ENCODE measurements around the gene CRTC3. TPM values are rescaled to one million over a fixed set of nuclear protein-coding genes. Genes with fewer than 3 reads are reported as not detected.
"Not testable (repeated sequence)": the region's sequence is repeated elsewhere in the genome, so short reads cannot be mapped to it uniquely, and the experiment has no call there.

The CRTC3 gene
- total RNA-seq, 8 experiments from 2014 or later, result 8.1 to 33.1 (median 11.8) TPM

- H3K4me3 ChIP-seq, result no peak overlapping the region
- WGBS, 10 experiments, result 67 to 100% (median 86%) methylated on average over 1 to 3 of the region's 3 CpGs; no CpG with 5 or more reads in 4 of the 10 experiments
- no peaks in the 10 kb centered on the region for H3K4me1 ChIP-seq (replicated peaks in 1 of 2)
- in situ Hi-C loops (cut with MboI; ENCODE audit: low pct_unique_long_range_greater_than_20kb in 2 of 9, low sequenced_read_pairs in 9 of 9, unreplicated experiment in 9 of 9), result loop anchor here in 2 of 9 experiments (25.0 kb wide), 2 partner anchors 160 to 185 kb away; no protein-coding TSS in a partner anchor
- no peak overlapping the region for H3K27ac ChIP-seq
- no peak for ATAC-seq (replicated peaks in 6 of 8)
Observed at GRCh38 chr15:90497376-90497775, 32.3 kb upstream of the CRTC3 start.

GRCh38 chr15:90497912-90498311 is 31.8 kb upstream of the CRTC3 start:
- no peak for ATAC-seq (replicated peaks in 6 of 8)

GRCh38 chr15:90500171-90500570 is 29.6 kb upstream of the CRTC3 start:
- H3K27ac ChIP-seq, result no peak overlapping the region

More at GRCh38 chr15:90497912-90498311, 31.8 kb upstream of the CRTC3 start:
- no peak overlapping the region for H3K27ac ChIP-seq
- no peaks in the 10 kb centered on the region for H3K4me1 ChIP-seq (replicated peaks in 1 of 2)
- H3K4me3 ChIP-seq, result no peak overlapping the region
- whole genome bisulfite sequencing, 10 experiments, result 68 to 100% (median 92%) methylated on average over 2 to 3 of the region's 6 CpGs; no CpG with 5 or more reads in 2 of the 10 experiments
- in situ Hi-C loops (cut with MboI; ENCODE audit: low pct_unique_long_range_greater_than_20kb in 2 of 9, low sequenced_read_pairs in 9 of 9, unreplicated experiment in 9 of 9), result loop anchor here in 2 of 9 experiments (25.0 kb wide), 2 partner anchors 161 to 186 kb away; no protein-coding TSS in a partner anchor

GRCh38 chr15:90501898-90502297 is 27.8 kb upstream of the CRTC3 start:
- no peak overlapping the region for H3K27ac ChIP-seq
- 33 to 86% (median 67%) methylated on average over 1 to 4 of the region's 4 CpGs; no CpG with 5 or more reads in 1 of the 10 experiments for WGBS, 10 experiments
- in situ Hi-C loops (cut with MboI; ENCODE audit: low pct_unique_long_range_greater_than_20kb in 2 of 9, low sequenced_read_pairs in 9 of 9, unreplicated experiment in 9 of 9), result no loop called here

More at GRCh38 chr15:90500171-90500570, 29.6 kb upstream of the CRTC3 start:
- in situ Hi-C loops (cut with MboI; ENCODE audit: low pct_unique_long_range_greater_than_20kb in 2 of 9, low sequenced_read_pairs in 9 of 9, unreplicated experiment in 9 of 9), result no loop called here
- Histone ChIP-seq H3K4me1 (replicated peaks in 1 of 2) (no peaks in the 10 kb centered on the region), H3K4me3 (no peak overlapping the region)
- ATAC-seq (replicated peaks in 6 of 8), result no peak
- WGBS, 10 experiments, result 67 to 100% (median 93%) methylated on average over 1 to 2 of the region's 2 CpGs; no CpG with 5 or more reads in 2 of the 10 experiments

GRCh38 chr15:90510781-90511180 is 18.9 kb upstream of the CRTC3 start:
- H3K4me3 ChIP-seq; ATAC-seq (replicated peaks in 6 of 8); H3K4me1 ChIP-seq (replicated peaks in 1 of 2); H3K27ac ChIP-seq; in situ Hi-C loops (cut with MboI; ENCODE audit: low pct_unique_long_range_greater_than_20kb in 2 of 9, low sequenced_read_pairs in 9 of 9, unreplicated experiment in 9 of 9): not testable (repeated sequence)
- 80 to 100% (median 94%) methylated on average over 1 to 5 of the region's 29 CpGs; no CpG with 5 or more reads in 7 of the 10 experiments for WGBS, 10 experiments

More at GRCh38 chr15:90501898-90502297, 27.8 kb upstream of the CRTC3 start:
- Histone ChIP-seq H3K4me1 (replicated peaks in 1 of 2) (no peaks in the 10 kb centered on the region), H3K4me3 (no peak overlapping the region)
- ATAC-seq (replicated peaks in 6 of 8), result no peak

GRCh38 chr15:90511211-90511618 is 18.5 kb upstream of the CRTC3 start:
- H3K4me1 ChIP-seq (replicated peaks in 1 of 2); H3K27ac ChIP-seq; in situ Hi-C loops (cut with MboI; ENCODE audit: low pct_unique_long_range_greater_than_20kb in 2 of 9, low sequenced_read_pairs in 9 of 9, unreplicated experiment in 9 of 9); ATAC-seq (replicated peaks in 6 of 8); H3K4me3 ChIP-seq: not testable (repeated sequence)
- WGBS, 10 experiments, result 85 to 87% methylated on average over 3 to 9 of the region's 13 CpGs; no CpG with 5 or more reads in 8 of the 10 experiments

GRCh38 chr15:90512276-90512675 is 17.4 kb upstream of the CRTC3 start:
- in situ Hi-C loops (cut with MboI; ENCODE audit: low pct_unique_long_range_greater_than_20kb in 2 of 9, low sequenced_read_pairs in 9 of 9, unreplicated experiment in 9 of 9), result no loop called here
- Histone ChIP-seq H3K4me1 (replicated peaks in 1 of 2) (no peaks in the 10 kb centered on the region), H3K27ac (no peak overlapping the region), H3K4me3 (no peak overlapping the region)
- ATAC-seq (replicated peaks in 6 of 8), result no peak
- WGBS, 10 experiments, result 33 to 100% (median 50%) methylated on average over 2 of the region's 2 CpGs; no CpG with 5 or more reads in 3 of the 10 experiments

- Histone ChIP-seq H3K4me1 (replicated peaks in 1 of 2) (no peaks in the 10 kb centered on the region), H3K27ac (no peak overlapping the region), H3K4me3 (no peak overlapping the region)
- in situ Hi-C loops (cut with MboI; ENCODE audit: low pct_unique_long_range_greater_than_20kb in 2 of 9, low sequenced_read_pairs in 9 of 9, unreplicated experiment in 9 of 9), result no loop called here
- ATAC-seq (replicated peaks in 6 of 8), result no peak
- WGBS, 10 experiments, result 73 to 100% (median 89%) methylated on average over 1 to 3 of the region's 3 CpGs; no CpG with 5 or more reads in 2 of the 10 experiments
Observed at GRCh38 chr15:90512981-90513380, 16.7 kb upstream of the CRTC3 start.

- H3K27ac ChIP-seq, result no peak overlapping the region
- H3K4me1 ChIP-seq (replicated peaks in 1 of 2), result no peaks in the 10 kb centered on the region
- in situ Hi-C loops (cut with MboI; ENCODE audit: low pct_unique_long_range_greater_than_20kb in 2 of 9, low sequenced_read_pairs in 9 of 9, unreplicated experiment in 9 of 9), result no loop called here
- no peak for ATAC-seq (replicated peaks in 6 of 8)
- H3K4me3 ChIP-seq, result no peak overlapping the region
- 33 to 100% (median 84%) methylated on average over 1 to 2 of the region's 2 CpGs; no CpG with 5 or more reads in 2 of the 10 experiments for whole genome bisulfite sequencing, 10 experiments
Observed at GRCh38 chr15:90513448-90513847, 16.3 kb upstream of the CRTC3 start.

GRCh38 chr15:90513893-90514292 is 15.8 kb upstream of the CRTC3 start:
- in situ Hi-C loops (cut with MboI; ENCODE audit: low pct_unique_long_range_greater_than_20kb in 2 of 9, low sequenced_read_pairs in 9 of 9, unreplicated experiment in 9 of 9); H3K4me1 ChIP-seq (replicated peaks in 1 of 2); H3K27ac ChIP-seq; H3K4me3 ChIP-seq; ATAC-seq (replicated peaks in 6 of 8): not testable (repeated sequence)
- WGBS, 10 experiments, result 50 to 75% (median 68%) methylated on average over 2 of the region's 2 CpGs; no CpG with 5 or more reads in 6 of the 10 experiments

- ATAC-seq (replicated peaks in 6 of 8), result no peak
- H3K4me3 ChIP-seq, result no peak overlapping the region
- no peak overlapping the region for H3K27ac ChIP-seq
- H3K4me1 ChIP-seq (replicated peaks in 1 of 2), result no peaks in the 10 kb centered on the region
- in situ Hi-C loops (cut with MboI; ENCODE audit: low pct_unique_long_range_greater_than_20kb in 2 of 9, low sequenced_read_pairs in 9 of 9, unreplicated experiment in 9 of 9), result no loop called here
- WGBS, 10 experiments, result 0 to 100% (median 69%) methylated on average over 1 of the region's 1 CpG
Observed at GRCh38 chr15:90519688-90520087, 10.0 kb upstream of the CRTC3 start.

GRCh38 chr15:90520365-90520764 is 9.4 kb upstream of the CRTC3 start:
- no peaks in the 10 kb centered on the region for H3K4me1 ChIP-seq (replicated peaks in 1 of 2)
- H3K27ac ChIP-seq, result no peak overlapping the region
- H3K4me3 ChIP-seq, result no peak overlapping the region
- no peak for ATAC-seq (replicated peaks in 6 of 8)
- 70 to 100% (median 91%) methylated on average over 2 to 5 of the region's 5 CpGs; no CpG with 5 or more reads in 5 of the 10 experiments for WGBS, 10 experiments
- in situ Hi-C loops (cut with MboI; ENCODE audit: low pct_unique_long_range_greater_than_20kb in 2 of 9, low sequenced_read_pairs in 9 of 9, unreplicated experiment in 9 of 9), result no loop called here

- ATAC-seq (replicated peaks in 6 of 8), result no peak
- Histone ChIP-seq H3K4me1 (replicated peaks in 1 of 2) (no peaks in the 10 kb centered on the region), H3K4me3 (no peak overlapping the region), H3K27ac (no peak overlapping the region)
- WGBS, 10 experiments, result 88 to 100% (median 100%) methylated on average over 1 to 3 of the region's 3 CpGs; no CpG with 5 or more reads in 3 of the 10 experiments
- in situ Hi-C loops (cut with MboI; ENCODE audit: low pct_unique_long_range_greater_than_20kb in 2 of 9, low sequenced_read_pairs in 9 of 9, unreplicated experiment in 9 of 9), result no loop called here
Observed at GRCh38 chr15:90523373-90523772, 6.3 kb upstream of the CRTC3 start.

All from motor neuron (in vitro differentiated cells).